Omental fat pad (tissue), 4 donors: ENCODE data around the gene GJC3. TPM values are rescaled to one million over a fixed set of nuclear protein-coding genes. Genes with fewer than 3 reads are reported as not detected.

ENCODE experiments used
- ATAC-seq: fragments of 150-250 bp; one replicate; pipeline ENCODE4 v1.9.1; 2016; ENCODE audit warnings: mild to moderate bottlenecking, moderate library complexity; ENCODE audit not compliant: low FRiP score
- DNase-seq: peaks from one replicate; pipeline ENCODE4 v3.0.0-alpha.2; 2019; ENCODE audit warnings: low spot score
- CTCF ChIP-seq, 3 donors: fragments of 450-650 bp; IDR thresholded peaks; one replicate each; pipeline ENCODE4 v1.5.1; 2016 to 2017; ENCODE audit warnings: antibody characterized with exemption in 3 of 3, mild to moderate bottlenecking in 3 of 3, moderate library complexity in 2 of 3
- total RNA-seq, 4 donors: library from RNA; depleted of rRNA; stranded (reverse); fragments of >200 nt; gene quantifications; one replicate each; pipeline ENCODE4 v1.1.0, GENCODE V29; 2016

Gene GJC3
- total RNA-seq, 4 donors from 2014 or later, result 0.63 to 0.74 TPM; not detected in 2

DNA sequence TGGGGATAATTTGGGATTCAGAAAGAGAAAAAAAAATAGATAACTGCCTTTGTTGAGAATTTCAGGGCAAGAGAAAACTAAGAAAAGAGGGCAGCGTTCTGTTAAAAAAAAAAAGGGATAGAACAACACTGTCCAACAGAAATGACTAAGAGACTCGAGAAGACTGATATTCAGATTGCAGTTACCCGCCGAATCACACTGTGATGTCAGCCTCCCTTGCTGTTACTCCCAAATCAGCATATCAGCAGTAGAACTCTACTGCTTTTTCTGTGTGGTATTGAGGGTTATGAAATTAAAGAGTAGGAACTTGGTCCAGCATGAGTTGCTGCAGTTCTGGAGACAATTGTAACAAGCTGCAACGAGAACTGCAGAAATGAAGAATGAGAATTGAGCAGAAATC, 1.9 kb downstream of the GJC3 start:
- no peak for ATAC-seq

DNA sequence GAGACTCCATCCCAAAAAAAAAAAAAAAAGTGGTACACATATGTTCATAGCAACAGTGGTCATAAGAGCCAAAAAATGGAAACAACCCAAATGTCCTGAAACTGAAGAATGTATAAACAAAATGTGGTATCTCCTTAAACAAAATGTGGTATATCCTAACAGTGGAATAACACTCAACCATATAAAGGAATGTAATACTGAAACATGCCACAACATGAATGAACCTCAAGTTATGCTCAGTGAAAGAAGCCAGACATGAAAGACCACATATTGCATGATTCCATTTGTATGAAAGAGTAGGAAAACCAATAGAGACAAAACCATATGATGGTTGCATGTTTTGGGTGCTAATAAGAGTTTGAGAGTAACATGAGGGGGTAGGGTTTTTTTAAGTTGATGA, 3.1 kb downstream of the GJC3 start:
- no peak for TF ChIP-seq CTCF (IDR thresholded peaks at IDR 0.05)
- DNase-seq, result no peak
- ATAC-seq, result no peak

More for the DNA sequence above, 1.9 kb downstream of the GJC3 start:
- TF ChIP-seq CTCF (IDR thresholded peaks at IDR 0.05), result no peak
- no peak for DNase-seq

- DNase-seq (no peak), ATAC-seq (no peak)
- no peak for TF ChIP-seq CTCF (IDR thresholded peaks at IDR 0.05)
Observed at GRCh38 chr7:99923200-99923599, 6.2 kb downstream of the GJC3 start.

GRCh38 chr7:99920149-99920548, 9.3 kb downstream of the GJC3 start:
- no peak for TF ChIP-seq CTCF (IDR thresholded peaks at IDR 0.05)
- no peak for ATAC-seq
- no peak for DNase-seq

DNA sequence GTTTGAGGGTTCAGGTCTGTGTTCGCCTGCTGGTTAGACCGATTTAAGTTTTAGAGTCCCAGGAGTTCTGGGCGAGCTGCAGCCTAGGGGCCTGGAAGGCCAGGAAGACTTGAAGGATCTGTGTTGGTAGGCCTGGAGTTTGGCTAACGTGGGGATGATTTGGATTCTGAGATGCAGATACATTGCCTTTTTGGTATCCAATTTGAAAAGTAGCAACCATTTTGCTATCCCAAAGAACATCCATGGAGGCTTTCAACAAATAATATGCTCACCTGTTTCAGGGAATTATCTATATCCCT, 9.7 kb downstream of the GJC3 start:
- TF ChIP-seq CTCF (IDR thresholded peaks at IDR 0.05), result no peak
- ATAC-seq (peak; percentile 18), DNase-seq (no peak)

DNA sequence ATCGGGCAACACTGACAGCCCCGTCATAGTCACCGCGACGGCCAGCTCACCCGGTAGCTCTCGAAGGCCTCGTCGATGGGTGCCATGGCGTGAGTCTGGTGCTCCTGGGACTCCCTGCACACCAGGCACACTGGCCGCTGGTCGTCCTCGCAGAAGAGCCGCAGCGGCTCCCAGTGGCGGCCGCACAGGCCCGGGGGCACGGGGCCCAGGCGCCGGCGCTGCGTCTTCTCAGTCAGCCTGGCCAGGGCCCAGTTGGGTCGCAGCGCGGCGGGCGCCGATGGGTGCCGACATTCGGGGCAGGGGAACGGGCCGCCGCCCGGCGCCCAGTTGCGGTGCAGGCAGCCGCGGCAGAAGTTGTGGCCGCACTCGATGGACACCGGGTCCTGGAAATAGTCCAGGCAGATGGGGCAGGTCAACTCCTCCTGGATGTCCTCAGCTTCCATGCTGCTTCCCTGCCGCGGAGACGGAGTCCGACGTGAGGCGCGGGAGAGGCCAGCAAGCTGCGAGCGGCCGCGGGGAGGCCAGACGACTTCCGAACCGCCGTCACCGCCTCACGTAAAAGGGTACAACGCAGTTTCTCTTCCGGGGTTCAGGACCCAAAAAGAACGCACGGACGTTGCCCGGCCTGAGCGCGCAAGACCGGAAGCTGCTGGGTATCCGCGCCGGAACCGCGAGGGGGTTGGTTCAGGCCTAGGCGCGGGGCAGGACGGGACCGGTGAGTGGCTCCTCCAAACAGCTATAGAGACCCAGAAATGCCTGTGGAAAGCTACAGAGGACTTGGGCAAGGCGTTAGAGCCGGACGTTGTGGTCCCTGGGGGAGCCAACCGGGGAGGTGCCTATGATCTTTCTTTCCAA, 10.2 kb downstream of the GJC3 start, which contains the start of gene TRIM4:
Gene TRIM4 (minus strand): TSS at position 572 of the 855 bp plus-strand sequence. CDS start 129 bp downstream, at position 443.
- ATAC-seq, result peak; percentile 99

More for the DNA sequence above, 10.2 kb downstream of the GJC3 start, which contains the start of gene TRIM4:
- DNase-seq, result peak; percentile 75
- no peak for TF ChIP-seq CTCF (IDR thresholded peaks at IDR 0.05)
